Mesenchymal stem cell (in vitro differentiated cells and primary cell): Measurements from ENCODE around the gene GNPNAT1.

Experiments
- DNase-seq: peaks from one replicate; pipeline ENCODE4 v3.0.0-alpha.2; 2013
- H2AFZ ChIP-seq: one replicate; pipeline ENCODE4 v1.6.1; 2013; ENCODE audit warnings: low read depth, mild to moderate bottlenecking, control low read depth, inconsistent platforms, low read length, moderate library complexity
- H2AK5ac ChIP-seq: 2 replicates; pipeline ENCODE4 v1.6.1; 2013; ENCODE audit warnings: low read length, moderate library complexity, mild to moderate bottlenecking, inconsistent platforms; ENCODE audit not compliant: severe bottlenecking
- H2BK120ac ChIP-seq: one replicate; pipeline ENCODE4 v1.6.1; 2013; ENCODE audit warnings: low read depth, mild to moderate bottlenecking, inconsistent platforms, low read length, moderate library complexity
- H2BK12ac ChIP-seq, 2 experiments: one replicate each; pipeline ENCODE4 v1.6.1; 2013; ENCODE audit warnings: inconsistent platforms in 2 of 2, low read length in 2 of 2, mild to moderate bottlenecking in 2 of 2, moderate library complexity in 2 of 2, control low read depth in 1 of 2
- H2BK15ac ChIP-seq: one replicate; pipeline ENCODE4 v1.6.1; 2013; ENCODE audit warnings: mild to moderate bottlenecking, low read depth, inconsistent platforms; ENCODE audit not compliant: poor library complexity, severe bottlenecking
- H2BK5ac ChIP-seq: 2 replicates; pipeline ENCODE4 v1.6.1; 2013; ENCODE audit warnings: low read depth, mild to moderate bottlenecking, low read length, control low read depth, inconsistent platforms; ENCODE audit not compliant: poor library complexity, severe bottlenecking
- H3K14ac ChIP-seq, 2 experiments: one replicate each; pipeline ENCODE4 v1.6.1; 2013; ENCODE audit warnings: inconsistent platforms in 2 of 2, low read length in 2 of 2, control low read depth in 1 of 2, mild to moderate bottlenecking in 1 of 2, moderate library complexity in 1 of 2
- H3K18ac ChIP-seq, 2 experiments: one replicate each; pipeline ENCODE4 v1.6.1; 2013; ENCODE audit warnings: inconsistent platforms in 2 of 2, low read length in 2 of 2, control low read depth in 1 of 2, low read depth in 1 of 2, mild to moderate bottlenecking in 1 of 2
- H3K23ac ChIP-seq, 2 experiments: one replicate each; pipeline ENCODE4 v1.6.1; 2013; ENCODE audit warnings: inconsistent platforms in 2 of 2, low read length in 2 of 2, mild to moderate bottlenecking in 2 of 2, moderate library complexity in 2 of 2, control low read depth in 1 of 2
- H3K27ac ChIP-seq: 2 replicates; pipeline ENCODE4 v1.5.1; 2013; ENCODE audit warnings: mild to moderate bottlenecking, moderate library complexity, low read length, control low read depth, inconsistent platforms; ENCODE audit not compliant: poor library complexity, severe bottlenecking
- H3K27me3 ChIP-seq, 2 experiments: 2 replicates each; pipeline versions ENCODE4 v1.6.1 to v1.7.0; 2013; ENCODE audit warnings: low read length in 2 of 2, mild to moderate bottlenecking in 2 of 2, moderate library complexity in 2 of 2, control low read depth in 1 of 2, inconsistent platforms in 1 of 2; ENCODE audit not compliant: control insufficient read depth in 1 of 2, insufficient read depth in 1 of 2
- H3K36me3 ChIP-seq, 2 experiments: 2 replicates each; pipeline versions ENCODE4 v1.6.1 to v1.7.0; 2013; ENCODE audit warnings: low read length in 2 of 2, control low read depth in 1 of 2, inconsistent platforms in 1 of 2, low read depth in 1 of 2, mild to moderate bottlenecking in 1 of 2; ENCODE audit not compliant: insufficient read depth in 2 of 2, control insufficient read depth in 1 of 2
- H3K4ac ChIP-seq, 2 experiments: one replicate each; pipeline ENCODE4 v1.6.1; 2013; ENCODE audit warnings: inconsistent platforms in 2 of 2, low read length in 2 of 2, mild to moderate bottlenecking in 2 of 2, moderate library complexity in 2 of 2, control low read depth in 1 of 2, low read depth in 1 of 2
- H3K4me1 ChIP-seq: 2 replicates; pipeline ENCODE4 v1.6.1; 2013; ENCODE audit warnings: low read depth, low read length, control low read depth; ENCODE audit not compliant: control insufficient read depth, insufficient read depth
- H3K4me2 ChIP-seq: 2 replicates; pipeline ENCODE4 v1.6.1; 2013; ENCODE audit warnings: low read length, mild to moderate bottlenecking, inconsistent platforms; ENCODE audit not compliant: poor library complexity, severe bottlenecking
- H3K4me3 ChIP-seq, 2 experiments: 2 replicates each; pipeline versions ENCODE4 v1.5.1 to v1.7.0; 2013; ENCODE audit warnings: low read length in 2 of 2, mild to moderate bottlenecking in 2 of 2, control low read depth in 1 of 2, low read depth in 1 of 2; ENCODE audit not compliant: insufficient read depth in 1 of 2
- H3K79me1 ChIP-seq: replicated peaks from 2 replicates; pipeline ENCODE4 v1.6.1; 2013; ENCODE audit warnings: mild to moderate bottlenecking, control low read depth, low read length, inconsistent platforms; ENCODE audit not compliant: poor library complexity, severe bottlenecking
- H3K9ac ChIP-seq: 2 replicates; pipeline ENCODE4 v1.7.0; 2013; ENCODE audit warnings: mild to moderate bottlenecking, low read length, moderate library complexity
- H3K9me3 ChIP-seq: 2 replicates; pipeline ENCODE4 v1.7.0; 2013; ENCODE audit warnings: mild to moderate bottlenecking, low read length; ENCODE audit not compliant: control insufficient read depth
- H4K8ac ChIP-seq: one replicate; pipeline ENCODE4 v1.6.1; 2013; ENCODE audit warnings: inconsistent platforms, mild to moderate bottlenecking, low read length, moderate library complexity
- H4K91ac ChIP-seq: one replicate; pipeline ENCODE4 v1.6.1; 2013; ENCODE audit warnings: mild to moderate bottlenecking, low read length, inconsistent platforms
- WGBS: methylation state at CpG from one replicate; pipeline ENCODE4 v1.1.7; 2013; ENCODE audit warnings: mixed read lengths; 5-methylcytosine and 5-hydroxymethylcytosine counted together

The GNPNAT1 gene

DNA sequence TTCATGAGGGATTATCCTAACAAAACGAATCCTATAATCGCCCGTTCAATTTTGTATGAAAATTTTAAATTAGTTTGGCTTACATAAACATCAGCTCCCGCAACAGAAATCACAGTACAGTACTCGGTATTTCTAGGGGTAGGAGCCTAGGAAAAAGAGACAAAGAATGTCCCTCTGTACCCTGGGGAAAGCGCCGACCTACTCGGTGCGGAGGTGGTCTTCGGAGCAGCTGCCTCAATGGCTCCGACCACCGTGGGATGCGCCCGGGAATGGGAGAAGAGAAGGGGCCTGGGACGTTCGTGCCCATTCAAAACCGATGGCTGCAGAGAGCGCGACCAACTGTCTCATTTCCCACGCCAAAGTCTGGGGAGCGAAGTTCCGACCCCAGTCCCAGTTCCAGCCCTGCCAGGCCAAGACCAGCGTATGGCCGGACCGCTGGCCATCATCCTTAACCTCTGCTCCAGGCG is 618 bp downstream of the GNPNAT1 start:
- DNase-seq: no peak
- Histone ChIP-seq H3K9me3 (no peaks in the 10 kb centered on the region), H3K4ac (peak overlapping the region; percentile 35 to 81), H3K4me2 (peak overlapping the region; percentile 83), H2BK5ac (peak overlapping the region; percentile 39), H3K36me3 (no peaks in the 10 kb centered on the region), H3K4me1 (peaks cover 4% of the 10 kb centered on the region), H3K9ac (peak overlapping the region; percentile 95), H4K91ac (peak overlapping the region; percentile 66), H3K18ac (peak overlapping the region; percentile 82 to 88), H2BK15ac (peak overlapping the region; percentile 73), H3K27ac (peak overlapping the region; percentile 69), H2BK120ac (no peak overlapping the region), H2BK12ac (peak overlapping the region in 1 of 2 experiments; percentile 21), H3K23ac (peak overlapping the region in 1 of 2 experiments; percentile 14), H3K14ac (peak overlapping the region in 1 of 2 experiments; percentile 82), H3K4me3 (peak overlapping the region; percentile 69 to 96), H3K27me3 (no peaks in the 10 kb centered on the region), H2AFZ (peak overlapping the region; percentile 90), H4K8ac (peak overlapping the region; percentile 77), H3K79me1 (peaks cover 3% of the 10 kb centered on the region), H2AK5ac (no peak overlapping the region)
- 2% methylated on average over 21 of the region's 26 CpGs for WGBS

DNA sequence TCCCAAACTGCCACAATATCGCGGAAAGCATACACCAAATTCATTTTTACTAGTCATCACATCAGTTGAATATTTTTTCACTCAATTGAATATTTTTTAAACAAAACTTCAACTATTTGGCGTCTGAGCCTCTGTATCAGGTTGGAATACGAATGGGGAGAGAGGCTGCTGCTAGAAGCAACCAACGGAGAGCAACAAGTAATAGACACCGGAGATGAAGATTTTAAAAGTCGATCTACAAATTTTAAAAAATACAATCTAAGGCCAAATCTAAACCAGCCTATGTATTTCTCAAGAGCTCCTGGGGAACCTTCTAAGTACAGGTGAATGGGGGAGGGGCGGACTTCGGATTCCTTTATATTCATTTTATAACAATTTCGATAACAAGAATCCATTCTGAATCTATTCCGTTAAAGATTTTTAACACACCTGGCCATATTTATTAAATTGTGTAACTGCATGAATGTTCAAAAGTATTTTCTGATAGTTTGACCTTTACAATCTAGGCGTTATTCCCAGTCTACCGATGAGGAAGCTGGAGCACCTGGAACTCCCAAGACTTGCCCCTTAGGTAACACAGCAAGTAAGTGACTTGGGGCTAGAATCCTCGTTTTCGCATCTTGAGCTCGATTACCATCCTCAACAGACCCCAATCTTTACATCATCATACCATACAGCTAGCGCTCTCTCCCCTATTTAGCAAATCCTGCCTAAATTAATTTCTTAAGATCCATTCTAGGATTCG is 1.2 kb downstream of the GNPNAT1 start:
- no peak overlapping the region for H2BK120ac ChIP-seq
- no peak overlapping the region for H2BK15ac ChIP-seq
- DNase-seq: peak; percentile 33
- H3K9me3 ChIP-seq: no peaks in the 10 kb centered on the region
- H3K4ac ChIP-seq: peak overlapping the region in 1 of 2 experiments; percentile 64
- no peak overlapping the region for H3K18ac ChIP-seq
- 21% methylated on average over 9 of the region's 18 CpGs for WGBS
- H3K23ac ChIP-seq: peak overlapping the region in 1 of 2 experiments; percentile 73
- no peak overlapping the region for H2BK12ac ChIP-seq
- peaks cover 3% of the 10 kb centered on the region for H3K79me1 ChIP-seq
- peak overlapping the region; percentile 83 for H3K4me2 ChIP-seq
- no peak overlapping the region for H3K27ac ChIP-seq
- H3K4me1 ChIP-seq: peaks cover 4% of the 10 kb centered on the region
- H4K91ac ChIP-seq: no peak overlapping the region
- peak overlapping the region in 1 of 2 experiments; percentile 96 for H3K4me3 ChIP-seq
- no peak overlapping the region for H4K8ac ChIP-seq
- H3K14ac ChIP-seq: peak overlapping the region in 1 of 2 experiments; percentile 59
- H2AFZ ChIP-seq: no peak overlapping the region
- H3K36me3 ChIP-seq: no peaks in the 10 kb centered on the region
- no peaks in the 10 kb centered on the region for H3K27me3 ChIP-seq
- H2AK5ac ChIP-seq: no peak overlapping the region
- no peak overlapping the region for H2BK5ac ChIP-seq
- H3K9ac ChIP-seq: peak overlapping the region; percentile 95

DNA sequence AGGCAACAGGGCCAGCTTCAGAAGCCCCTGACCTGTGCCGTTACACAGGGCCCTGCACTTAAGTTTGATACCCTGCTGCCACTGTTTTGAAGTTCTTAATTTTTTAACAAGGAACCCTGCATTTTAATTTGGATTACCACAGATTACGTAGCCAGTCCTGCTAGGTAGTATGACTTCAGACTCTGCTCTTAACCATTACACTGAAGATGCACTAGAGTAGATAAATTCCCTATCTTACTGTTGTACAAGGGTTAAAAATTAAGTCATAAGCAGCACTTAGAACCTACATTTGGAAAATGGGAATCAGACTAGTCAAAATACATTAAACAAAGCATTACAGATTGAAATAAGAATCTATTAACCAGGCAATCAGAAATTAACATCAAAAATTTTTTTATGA is 2.3 kb downstream of the GNPNAT1 start:
- Histone ChIP-seq H2AK5ac (no peak overlapping the region), H3K14ac (no peak overlapping the region), H3K9ac (peak overlapping the region; percentile 57), H2BK5ac (no peak overlapping the region), H2BK12ac (no peak overlapping the region), H3K27ac (no peak overlapping the region), H3K36me3 (no peaks in the 10 kb centered on the region), H3K23ac (no peak overlapping the region), H4K8ac (no peak overlapping the region), H3K79me1 (peaks cover 5% of the 10 kb centered on the region), H4K91ac (no peak overlapping the region), H3K27me3 (no peaks in the 10 kb centered on the region), H3K9me3 (no peaks in the 10 kb centered on the region), H3K18ac (peak overlapping the region in 1 of 2 experiments; percentile 50), H2BK120ac (no peak overlapping the region), H2AFZ (no peak overlapping the region), H2BK15ac (no peak overlapping the region), H3K4me2 (peak overlapping the region; percentile 29), H3K4me3 (peak overlapping the region in 1 of 2 experiments; percentile 96), H3K4me1 (peaks cover 4% of the 10 kb centered on the region), H3K4ac (no peak overlapping the region)
- peak; percentile 13 for DNase-seq
- 29% methylated on average over 1 of the region's 2 CpGs for WGBS

DNA sequence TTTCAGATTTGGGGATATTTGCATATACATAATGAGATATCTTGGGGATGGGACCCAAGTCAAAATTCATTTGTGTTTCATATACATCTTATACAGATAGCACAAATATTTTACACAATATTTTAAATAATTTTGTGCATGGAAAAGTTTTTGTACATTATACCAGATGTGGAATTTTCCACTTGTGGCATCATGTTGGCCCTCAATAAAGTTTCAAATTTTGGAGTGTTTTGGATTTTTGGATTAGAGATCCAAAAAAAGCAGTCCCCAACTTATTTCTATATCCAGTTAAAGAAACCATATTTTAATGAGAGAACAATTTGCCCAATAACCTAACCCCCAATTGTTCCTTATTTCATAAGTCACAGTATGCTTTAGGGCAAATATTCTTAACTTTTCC is 4.5 kb downstream of the GNPNAT1 start:
- H2AK5ac ChIP-seq: no peak overlapping the region
- H3K18ac ChIP-seq: no peak overlapping the region
- no peak overlapping the region for H2BK5ac ChIP-seq
- H2BK120ac ChIP-seq: no peak overlapping the region
- no peak overlapping the region for H4K91ac ChIP-seq
- H3K9me3 ChIP-seq: no peaks in the 10 kb centered on the region
- no peaks in the 10 kb centered on the region for H3K27me3 ChIP-seq
- H2AFZ ChIP-seq: no peak overlapping the region
- no peak overlapping the region for H3K27ac ChIP-seq
- H3K79me1 ChIP-seq: peaks cover 5% of the 10 kb centered on the region
- H2BK15ac ChIP-seq: no peak overlapping the region
- H3K4me3 ChIP-seq: no peak overlapping the region
- H3K4me2 ChIP-seq: no peak overlapping the region
- peaks cover 2% of the 10 kb centered on the region for H3K4me1 ChIP-seq
- H3K4ac ChIP-seq: no peak overlapping the region
- H3K23ac ChIP-seq: no peak overlapping the region
- H3K36me3 ChIP-seq: peaks cover 0 to 15% of the 10 kb centered on the region in 2 experiments
- no peak overlapping the region for H4K8ac ChIP-seq
- H3K9ac ChIP-seq: no peak overlapping the region
- no peak for DNase-seq
- H2BK12ac ChIP-seq: no peak overlapping the region
- H3K14ac ChIP-seq: no peak overlapping the region
